HEK293 (cell line): ENCODE measurements around the gene PACS2.

Experiments
- CTCF ChIA-PET: fragments of 350-600 bp; formaldehyde crosslinking; extraction: SDS; loops from one replicate; lab custom pipeline; 2021; ENCODE audit warnings: antibody characterized with exemption; lab: Yijun Ruan, JAX
- POLR2A ChIA-PET: fragments of 300-600 bp; formaldehyde crosslinking; extraction: SDS; loops from one replicate; lab custom pipeline; 2020; ENCODE audit warnings: antibody characterized with exemption, inconsistent platforms; lab: Yijun Ruan, JAX
- H3K27ac ChIP-seq: fragments of 200-500 bp; sonication (Bioruptor generic); 2 replicates; pipeline ENCODE4 v1.5.1; 2014; ENCODE audit warnings: low read depth, low read length, control low read depth, inconsistent platforms; ENCODE audit errors: extremely low read depth
- H3K36me3 ChIP-seq, 2 experiments: fragments of 200-500 bp in 1 of 2; sonication (Bioruptor generic) in 1 of 2; 1 replicate in 1 of 2; 2 replicates in 1 of 2; pipeline ENCODE4 v1.5.1; 2014 to 2017; ENCODE audit warnings: inconsistent platforms in 2 of 2, low read length in 2 of 2; ENCODE audit not compliant: control insufficient read depth in 2 of 2, insufficient read depth in 1 of 2
- H3K4me1 ChIP-seq: fragments of 200-500 bp; sonication (Bioruptor generic); 2 replicates; pipeline ENCODE4 v1.5.1; 2014; ENCODE audit warnings: mild to moderate bottlenecking, low read length, inconsistent platforms; ENCODE audit not compliant: control insufficient read depth, insufficient read depth
- H3K4me3 ChIP-seq: 2 replicates; pipeline ENCODE4 v1.5.1; 2011; ENCODE audit warnings: low read depth, mild to moderate bottlenecking, control low read depth, low read length, moderate library complexity
- H3K9me3 ChIP-seq: fragments of 200-500 bp; sonication (Bioruptor generic); 2 replicates; pipeline ENCODE4 v1.5.1; 2014; ENCODE audit warnings: low read depth, low read length, inconsistent platforms; ENCODE audit not compliant: control insufficient read depth, insufficient read depth
- FEZF1 ChIP-seq: fragments of 450-650 bp; formaldehyde crosslinking; IDR thresholded peaks from 2 replicates; pipeline ENCODE4 v1.5.1; 2016; ENCODE audit warnings: missing biosample characterization, missing genetic modification characterization
- GLIS1 ChIP-seq: fragments of 450-650 bp; formaldehyde crosslinking; IDR thresholded peaks from 2 replicates; pipeline ENCODE4 v1.5.1; 2016; ENCODE audit warnings: missing biosample characterization, missing genetic modification characterization
- ZNF10 ChIP-seq: fragments of 450-650 bp; formaldehyde crosslinking; IDR thresholded peaks from 2 replicates; pipeline ENCODE4 v1.5.1; 2017; ENCODE audit warnings: missing biosample characterization, missing genetic modification characterization
- ZNF169 ChIP-seq: fragments of 450-650 bp; formaldehyde crosslinking; IDR thresholded peaks from 2 replicates; pipeline ENCODE4 v1.5.1; 2016; ENCODE audit warnings: missing biosample characterization, missing genetic modification characterization
- ZNF23 ChIP-seq: fragments of 450-650 bp; formaldehyde crosslinking; IDR thresholded peaks from 2 replicates; pipeline ENCODE4 v1.5.1; 2016; ENCODE audit warnings: missing biosample characterization, missing genetic modification characterization, borderline replicate concordance
- ZNF324 ChIP-seq: fragments of 450-650 bp; formaldehyde crosslinking; IDR thresholded peaks from 2 replicates; pipeline ENCODE4 v1.5.1; 2016; ENCODE audit warnings: missing biosample characterization, missing genetic modification characterization
- ZNF394 ChIP-seq: fragments of 450-650 bp; formaldehyde crosslinking; IDR thresholded peaks from 2 replicates; pipeline ENCODE4 v1.5.1; 2016; ENCODE audit warnings: missing biosample characterization, missing genetic modification characterization, mild to moderate bottlenecking, moderate library complexity, borderline replicate concordance
- ZNF621 ChIP-seq: fragments of 450-650 bp; formaldehyde crosslinking; IDR thresholded peaks from 2 replicates; pipeline ENCODE4 v1.5.1; 2017; ENCODE audit warnings: missing biosample characterization, missing genetic modification characterization
- ZNF654 ChIP-seq: fragments of 450-650 bp; formaldehyde crosslinking; IDR thresholded peaks from 2 replicates; pipeline ENCODE4 v1.5.1; 2016; ENCODE audit warnings: low read depth, missing biosample characterization, missing genetic modification characterization
- TF ChIP-seq, protein P1 (sequence below): fragments of 450-650 bp; IDR thresholded peaks from 2 replicates; pipeline ENCODE4 v1.5.1; 2018; ENCODE audit warnings: missing biosample characterization, mild to moderate bottlenecking, missing genetic modification characterization
- TF ChIP-seq, protein P2 (sequence below): fragments of 450-650 bp; formaldehyde crosslinking; IDR thresholded peaks from 2 replicates; pipeline ENCODE4 v1.5.1; 2017; ENCODE audit warnings: missing biosample characterization, missing genetic modification characterization
- TF ChIP-seq, protein P3 (sequence below): fragments of 450-650 bp; formaldehyde crosslinking; IDR thresholded peaks from 2 replicates; pipeline ENCODE4 v1.5.1; 2017; ENCODE audit warnings: missing biosample characterization, missing genetic modification characterization
- TF ChIP-seq, protein P4 (sequence below): fragments of 450-650 bp; formaldehyde crosslinking; IDR thresholded peaks from 2 replicates; pipeline ENCODE4 v1.5.1; 2016; ENCODE audit warnings: missing biosample characterization, missing genetic modification characterization
- TF ChIP-seq, protein P5 (sequence below): fragments of 450-650 bp; formaldehyde crosslinking; IDR thresholded peaks from 2 replicates; pipeline ENCODE4 v1.5.1; 2016; ENCODE audit warnings: missing biosample characterization, missing genetic modification characterization
- TF ChIP-seq, protein P6 (sequence below): fragments of 450-650 bp; formaldehyde crosslinking; conservative IDR thresholded peaks from 2 replicates; pipeline ENCODE4 v1.5.1; 2016; ENCODE audit warnings: low read depth, missing biosample characterization, missing genetic modification characterization

PACS2 gene

DNA sequence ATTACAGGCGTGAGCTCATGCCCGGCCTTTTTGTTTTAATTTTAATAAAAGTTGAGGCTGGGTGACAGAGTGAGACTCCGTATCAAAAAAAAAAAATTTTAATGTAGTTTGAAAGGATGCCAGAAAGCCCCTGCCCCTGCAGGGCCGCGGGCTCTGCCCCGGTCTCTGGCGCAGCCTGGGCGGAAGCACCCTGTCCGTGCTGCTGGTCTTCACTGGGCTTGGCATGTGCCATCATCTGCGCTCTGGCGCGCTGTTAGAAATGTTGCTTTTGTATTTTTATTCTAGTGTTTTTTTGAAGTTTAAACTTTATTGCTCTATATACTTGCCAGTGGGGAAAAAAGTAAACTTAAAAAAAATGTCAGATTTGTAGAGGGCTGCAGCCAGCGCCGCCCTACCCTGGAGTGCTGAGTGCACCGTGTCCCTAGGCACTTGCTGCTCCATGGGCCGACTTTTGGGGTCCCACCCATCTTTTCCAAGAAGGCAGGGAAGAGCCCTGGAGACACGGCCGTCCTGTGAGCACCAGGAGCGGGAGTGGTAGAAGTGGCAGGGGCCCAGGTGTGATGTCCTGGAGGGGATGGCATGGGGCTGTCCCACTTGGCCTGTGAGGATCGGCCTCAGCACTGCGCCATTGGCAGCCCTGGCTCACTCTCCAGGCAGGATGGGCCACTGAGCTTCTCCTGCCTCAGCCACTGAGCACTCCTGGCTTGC lies 109.1 kb downstream of the PACS2 start:
- H3K4me3 ChIP-seq = no peak overlapping the region
- CTCF ChIA-PET = interaction anchor here (1.4 kb wide), 1 partner anchor 105 kb away, joined by 4 read pairs; no protein-coding TSS in a partner anchor

DNA sequence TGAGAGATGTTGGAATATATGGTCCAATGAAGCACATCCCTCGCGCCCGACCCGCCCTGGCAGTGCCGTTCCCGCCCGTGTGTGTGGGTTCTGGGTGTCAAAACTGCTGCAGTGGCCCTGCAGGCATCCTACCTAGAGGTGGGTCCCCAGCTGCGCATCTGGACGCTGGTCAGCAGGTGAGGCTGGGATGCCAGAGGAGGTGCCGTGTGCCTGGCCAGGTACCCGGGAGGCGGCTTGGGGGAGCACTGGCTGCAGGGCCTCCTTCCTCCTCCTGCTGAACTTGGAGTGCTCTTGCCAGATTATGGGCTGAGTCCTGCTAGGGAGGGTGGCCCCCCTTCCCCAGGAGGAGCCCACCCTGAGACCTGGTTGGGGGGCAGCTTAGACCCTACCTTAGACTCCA lies 110.3 kb downstream of the PACS2 start:
- peaks cover 18 to 60% of the 10 kb centered on the region in 2 experiments; a peak in 2 of 3 replicates for H3K36me3 ChIP-seq
- no peaks in the 10 kb centered on the region for H3K9me3 ChIP-seq
- CTCF ChIA-PET = interaction anchor here (0.9 kb wide), 1 partner anchor 56 kb away, joined by 3 read pairs; no protein-coding TSS in a partner anchor
- H3K27ac ChIP-seq = no peak overlapping the region
- peaks cover 10% of the 10 kb centered on the region for H3K4me1 ChIP-seq
- H3K4me3 ChIP-seq = no peak overlapping the region
- POLR2A ChIA-PET = interaction anchor here (0.8 kb wide), 1 partner anchor 9 kb away, joined by 3 read pairs; no protein-coding TSS in a partner anchor
- TF ChIP-seq, protein P1, sequence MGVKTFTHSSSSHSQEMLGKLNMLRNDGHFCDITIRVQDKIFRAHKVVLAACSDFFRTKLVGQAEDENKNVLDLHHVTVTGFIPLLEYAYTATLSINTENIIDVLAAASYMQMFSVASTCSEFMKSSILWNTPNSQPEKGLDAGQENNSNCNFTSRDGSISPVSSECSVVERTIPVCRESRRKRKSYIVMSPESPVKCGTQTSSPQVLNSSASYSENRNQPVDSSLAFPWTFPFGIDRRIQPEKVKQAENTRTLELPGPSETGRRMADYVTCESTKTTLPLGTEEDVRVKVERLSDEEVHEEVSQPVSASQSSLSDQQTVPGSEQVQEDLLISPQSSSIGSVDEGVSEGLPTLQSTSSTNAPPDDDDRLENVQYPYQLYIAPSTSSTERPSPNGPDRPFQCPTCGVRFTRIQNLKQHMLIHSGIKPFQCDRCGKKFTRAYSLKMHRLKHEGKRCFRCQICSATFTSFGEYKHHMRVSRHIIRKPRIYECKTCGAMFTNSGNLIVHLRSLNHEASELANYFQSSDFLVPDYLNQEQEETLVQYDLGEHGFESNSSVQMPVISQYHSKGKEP (tag by site-specific recombination) = no peak
- TF ChIP-seq, protein P2, sequence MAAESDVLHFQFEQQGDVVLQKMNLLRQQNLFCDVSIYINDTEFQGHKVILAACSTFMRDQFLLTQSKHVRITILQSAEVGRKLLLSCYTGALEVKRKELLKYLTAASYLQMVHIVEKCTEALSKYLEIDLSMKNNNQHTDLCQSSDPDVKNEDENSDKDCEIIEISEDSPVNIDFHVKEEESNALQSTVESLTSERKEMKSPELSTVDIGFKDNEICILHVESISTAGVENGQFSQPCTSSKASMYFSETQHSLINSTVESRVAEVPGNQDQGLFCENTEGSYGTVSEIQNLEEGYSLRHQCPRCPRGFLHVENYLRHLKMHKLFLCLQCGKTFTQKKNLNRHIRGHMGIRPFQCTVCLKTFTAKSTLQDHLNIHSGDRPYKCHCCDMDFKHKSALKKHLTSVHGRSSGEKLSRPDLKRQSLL = no peak
- TF ChIP-seq, protein P3, sequence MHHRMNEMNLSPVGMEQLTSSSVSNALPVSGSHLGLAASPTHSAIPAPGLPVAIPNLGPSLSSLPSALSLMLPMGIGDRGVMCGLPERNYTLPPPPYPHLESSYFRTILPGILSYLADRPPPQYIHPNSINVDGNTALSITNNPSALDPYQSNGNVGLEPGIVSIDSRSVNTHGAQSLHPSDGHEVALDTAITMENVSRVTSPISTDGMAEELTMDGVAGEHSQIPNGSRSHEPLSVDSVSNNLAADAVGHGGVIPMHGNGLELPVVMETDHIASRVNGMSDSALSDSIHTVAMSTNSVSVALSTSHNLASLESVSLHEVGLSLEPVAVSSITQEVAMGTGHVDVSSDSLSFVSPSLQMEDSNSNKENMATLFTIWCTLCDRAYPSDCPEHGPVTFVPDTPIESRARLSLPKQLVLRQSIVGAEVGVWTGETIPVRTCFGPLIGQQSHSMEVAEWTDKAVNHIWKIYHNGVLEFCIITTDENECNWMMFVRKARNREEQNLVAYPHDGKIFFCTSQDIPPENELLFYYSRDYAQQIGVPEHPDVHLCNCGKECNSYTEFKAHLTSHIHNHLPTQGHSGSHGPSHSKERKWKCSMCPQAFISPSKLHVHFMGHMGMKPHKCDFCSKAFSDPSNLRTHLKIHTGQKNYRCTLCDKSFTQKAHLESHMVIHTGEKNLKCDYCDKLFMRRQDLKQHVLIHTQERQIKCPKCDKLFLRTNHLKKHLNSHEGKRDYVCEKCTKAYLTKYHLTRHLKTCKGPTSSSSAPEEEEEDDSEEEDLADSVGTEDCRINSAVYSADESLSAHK (tag by site-specific recombination) = no peak
- TF ChIP-seq, protein P4, sequence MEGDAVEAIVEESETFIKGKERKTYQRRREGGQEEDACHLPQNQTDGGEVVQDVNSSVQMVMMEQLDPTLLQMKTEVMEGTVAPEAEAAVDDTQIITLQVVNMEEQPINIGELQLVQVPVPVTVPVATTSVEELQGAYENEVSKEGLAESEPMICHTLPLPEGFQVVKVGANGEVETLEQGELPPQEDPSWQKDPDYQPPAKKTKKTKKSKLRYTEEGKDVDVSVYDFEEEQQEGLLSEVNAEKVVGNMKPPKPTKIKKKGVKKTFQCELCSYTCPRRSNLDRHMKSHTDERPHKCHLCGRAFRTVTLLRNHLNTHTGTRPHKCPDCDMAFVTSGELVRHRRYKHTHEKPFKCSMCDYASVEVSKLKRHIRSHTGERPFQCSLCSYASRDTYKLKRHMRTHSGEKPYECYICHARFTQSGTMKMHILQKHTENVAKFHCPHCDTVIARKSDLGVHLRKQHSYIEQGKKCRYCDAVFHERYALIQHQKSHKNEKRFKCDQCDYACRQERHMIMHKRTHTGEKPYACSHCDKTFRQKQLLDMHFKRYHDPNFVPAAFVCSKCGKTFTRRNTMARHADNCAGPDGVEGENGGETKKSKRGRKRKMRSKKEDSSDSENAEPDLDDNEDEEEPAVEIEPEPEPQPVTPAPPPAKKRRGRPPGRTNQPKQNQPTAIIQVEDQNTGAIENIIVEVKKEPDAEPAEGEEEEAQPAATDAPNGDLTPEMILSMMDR (tag by site-specific recombination) = no peak
- TF ChIP-seq ZNF324 (tag by site-specific recombination) (no peak), ZNF654 (no peak), ZNF23 (tag by site-specific recombination) (no peak), ZNF621 (tag by site-specific recombination) (no peak), ZNF169 (no peak)
- TF ChIP-seq, protein P5, sequence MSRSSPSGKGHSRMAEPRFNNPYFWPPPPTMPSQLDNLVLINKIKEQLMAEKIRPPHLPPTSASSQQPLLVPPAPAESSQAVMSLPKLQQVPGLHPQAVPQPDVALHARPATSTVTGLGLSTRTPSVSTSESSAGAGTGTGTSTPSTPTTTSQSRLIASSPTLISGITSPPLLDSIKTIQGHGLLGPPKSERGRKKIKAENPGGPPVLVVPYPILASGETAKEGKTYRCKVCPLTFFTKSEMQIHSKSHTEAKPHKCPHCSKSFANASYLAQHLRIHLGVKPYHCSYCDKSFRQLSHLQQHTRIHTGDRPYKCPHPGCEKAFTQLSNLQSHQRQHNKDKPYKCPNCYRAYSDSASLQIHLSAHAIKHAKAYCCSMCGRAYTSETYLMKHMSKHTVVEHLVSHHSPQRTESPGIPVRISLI (tag by site-specific recombination) = no peak
- TF ChIP-seq, protein P6, sequence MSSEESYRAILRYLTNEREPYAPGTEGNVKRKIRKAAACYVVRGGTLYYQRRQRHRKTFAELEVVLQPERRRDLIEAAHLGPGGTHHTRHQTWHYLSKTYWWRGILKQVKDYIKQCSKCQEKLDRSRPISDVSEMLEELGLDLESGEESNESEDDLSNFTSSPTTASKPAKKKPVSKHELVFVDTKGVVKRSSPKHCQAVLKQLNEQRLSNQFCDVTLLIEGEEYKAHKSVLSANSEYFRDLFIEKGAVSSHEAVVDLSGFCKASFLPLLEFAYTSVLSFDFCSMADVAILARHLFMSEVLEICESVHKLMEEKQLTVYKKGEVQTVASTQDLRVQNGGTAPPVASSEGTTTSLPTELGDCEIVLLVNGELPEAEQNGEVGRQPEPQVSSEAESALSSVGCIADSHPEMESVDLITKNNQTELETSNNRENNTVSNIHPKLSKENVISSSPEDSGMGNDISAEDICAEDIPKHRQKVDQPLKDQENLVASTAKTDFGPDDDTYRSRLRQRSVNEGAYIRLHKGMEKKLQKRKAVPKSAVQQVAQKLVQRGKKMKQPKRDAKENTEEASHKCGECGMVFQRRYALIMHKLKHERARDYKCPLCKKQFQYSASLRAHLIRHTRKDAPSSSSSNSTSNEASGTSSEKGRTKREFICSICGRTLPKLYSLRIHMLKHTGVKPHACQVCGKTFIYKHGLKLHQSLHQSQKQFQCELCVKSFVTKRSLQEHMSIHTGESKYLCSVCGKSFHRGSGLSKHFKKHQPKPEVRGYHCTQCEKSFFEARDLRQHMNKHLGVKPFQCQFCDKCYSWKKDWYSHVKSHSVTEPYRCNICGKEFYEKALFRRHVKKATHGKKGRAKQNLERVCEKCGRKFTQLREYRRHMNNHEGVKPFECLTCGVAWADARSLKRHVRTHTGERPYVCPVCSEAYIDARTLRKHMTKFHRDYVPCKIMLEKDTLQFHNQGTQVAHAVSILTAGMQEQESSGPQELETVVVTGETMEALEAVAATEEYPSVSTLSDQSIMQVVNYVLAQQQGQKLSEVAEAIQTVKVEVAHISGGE (tag by site-specific recombination) = no peak

More for the DNA sequence above, 109.1 kb downstream of the PACS2 start:
- TF ChIP-seq FEZF1 (no peak), GLIS1 (tag by site-specific recombination) (no peak), ZNF394 (no peak), ZNF10 (no peak)
- TF ChIP-seq, protein P3 (tag by site-specific recombination) = no peak
- TF ChIP-seq, protein P2 = no peak
- TF ChIP-seq, all 188 proteins: peak for 0
- Histone ChIP-seq H3K9me3 (no peaks in the 10 kb centered on the region), H3K27ac (no peak overlapping the region), H3K4me1 (peaks cover 10% of the 10 kb centered on the region), H3K36me3 (peaks cover 14 to 59% of the 10 kb centered on the region in 2 experiments; a peak in 2 of 3 replicates)
- POLR2A ChIA-PET = interaction anchor here (1.5 kb wide), 1 partner anchor 66 kb away, joined by 7 read pairs; no protein-coding TSS in a partner anchor
